Prostate gland (tissue), 2 donors: Measurements from ENCODE around the gene FNDC5. TPM values are rescaled to one million over a fixed set of nuclear protein-coding genes. Genes with fewer than 3 reads are reported as not detected.

Experiments
- DNase-seq: peaks from one replicate; pipeline ENCODE4 v3.0.0-alpha.2; 2019; ENCODE audit warnings: low spot score
- H3K27ac ChIP-seq, 2 donors: fragments of 200-600 bp; sonication (generic); 2 replicates each; pipeline ENCODE4 v1.5.1; 2017 to 2019
- H3K27me3 ChIP-seq: fragments of 200-600 bp; sonication (generic); replicated peaks from 2 replicates; pipeline ENCODE4 v1.5.1; 2019; ENCODE audit not compliant: insufficient read depth
- H3K36me3 ChIP-seq, 2 donors: fragments of 200-600 bp; sonication (generic); 1 replicate in 1 of 2; 2 replicates in 1 of 2; pipeline versions ENCODE4 v1.5.1 to v1.8.1; 2017 to 2019
- H3K4me1 ChIP-seq: fragments of 200-600 bp; sonication (generic); replicated peaks from 2 replicates; pipeline ENCODE4 v1.5.1; 2019
- H3K4me3 ChIP-seq, 2 donors: fragments of 200-600 bp; sonication (generic); 2 replicates each; pipeline ENCODE4 v1.5.1; 2017 to 2019
- H3K9me3 ChIP-seq: fragments of 200-600 bp; sonication (generic); 2 replicates; pipeline ENCODE4 v1.5.1; 2017
- POLR2A ChIP-seq: fragments of 450-650 bp; IDR thresholded peaks from one replicate; pipeline ENCODE4 v1.6.1; 2016; ENCODE audit warnings: antibody characterized with exemption, mild to moderate bottlenecking
- POLR2AphosphoS5 ChIP-seq: sonication (generic); formaldehyde crosslinking; IDR thresholded peaks from one replicate; pipeline ENCODE4 v1.6.1; 2017; ENCODE audit warnings: antibody characterized with exemption
- WGBS: methylation state at CpG from one replicate; pipeline ENCODE4 v1.1.5; 2018; 5-methylcytosine and 5-hydroxymethylcytosine counted together
- intact Hi-C: fragments of 100-400 bp; cut with DNase I; formaldehyde crosslinking; loops from one replicate; pipeline ENCODE4 v1.14.2; 2022
- total RNA-seq, 2 donors: library from RNA; depleted of rRNA; stranded (reverse); fragments of >200 nt; gene quantifications; one replicate each; pipeline ENCODE4 v1.1.0, GENCODE V29; 2016
- TF ChIP-seq, protein P1 (sequence below), 4 experiments: fragments of 200-600 bp in 2 of 4; fragments of 450-650 bp in 2 of 4; sonication (generic) in 2 of 4; IDR thresholded peaks; 1 replicate in 3 of 4; 2 replicates in 1 of 4; pipeline ENCODE4 v1.5.1; 2016 to 2019; ENCODE audit warnings: antibody characterized with exemption in 4 of 4, mild to moderate bottlenecking in 2 of 4, moderate library complexity in 2 of 4

FNDC5 gene
- total RNA-seq, 2 donors from 2014 or later = 1.5 to 19.1 TPM

DNA sequence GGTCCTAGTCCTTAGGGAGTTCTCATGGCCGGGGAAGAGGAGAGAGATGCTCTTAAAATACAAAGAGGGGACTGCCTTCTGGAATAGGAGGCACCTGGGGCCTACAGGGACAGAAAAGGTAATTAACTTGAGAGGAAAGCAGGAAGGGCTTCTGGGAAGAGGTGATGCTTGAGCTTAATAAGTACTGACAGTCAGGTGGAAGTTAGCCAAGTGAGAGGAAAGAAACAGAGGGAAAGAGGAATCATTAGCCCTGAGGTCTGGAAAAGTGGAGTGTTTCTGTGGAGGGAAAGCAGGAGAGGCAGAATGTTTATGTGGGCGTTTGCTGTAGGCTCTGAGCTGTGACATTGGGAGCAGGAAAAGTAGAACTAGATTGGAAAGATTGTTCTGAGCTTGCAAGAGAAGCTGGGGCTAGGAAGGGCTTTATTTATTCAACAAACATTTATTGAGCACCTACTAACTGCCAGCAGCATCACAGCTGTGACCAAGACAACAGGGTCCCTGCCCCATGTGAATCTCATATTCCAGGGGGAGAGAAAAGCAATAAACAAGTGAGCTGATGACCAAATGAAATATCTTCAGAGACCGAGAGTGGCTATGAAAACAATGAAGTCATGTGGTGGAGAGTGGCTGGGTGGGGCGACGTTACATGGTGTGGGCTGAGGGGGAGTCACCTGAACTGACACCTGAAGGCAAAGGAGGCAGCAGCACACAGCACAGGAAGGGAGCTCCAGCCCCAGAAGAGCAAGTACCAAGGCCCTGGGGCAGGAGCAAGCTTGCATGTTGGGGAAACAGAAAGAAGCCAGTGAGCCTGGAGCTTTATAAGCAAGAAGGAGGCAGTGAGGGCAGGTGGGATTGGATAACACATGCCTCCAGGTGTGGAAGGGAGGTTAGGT lies 4.4 kb upstream of the FNDC5 start:
- Histone ChIP-seq H3K4me1 (peaks cover 2% of the 10 kb centered on the region), H3K9me3 (no peaks in the 10 kb centered on the region), H3K36me3 (no peaks in the 10 kb centered on the region), H3K4me3 (no peak overlapping the region), H3K27me3 (no peaks in the 10 kb centered on the region), H3K27ac (no peak overlapping the region)
- no peak for DNase-seq
- 72% methylated on average over 5 of the region's 5 CpGs for WGBS
- TF ChIP-seq, protein P1, sequence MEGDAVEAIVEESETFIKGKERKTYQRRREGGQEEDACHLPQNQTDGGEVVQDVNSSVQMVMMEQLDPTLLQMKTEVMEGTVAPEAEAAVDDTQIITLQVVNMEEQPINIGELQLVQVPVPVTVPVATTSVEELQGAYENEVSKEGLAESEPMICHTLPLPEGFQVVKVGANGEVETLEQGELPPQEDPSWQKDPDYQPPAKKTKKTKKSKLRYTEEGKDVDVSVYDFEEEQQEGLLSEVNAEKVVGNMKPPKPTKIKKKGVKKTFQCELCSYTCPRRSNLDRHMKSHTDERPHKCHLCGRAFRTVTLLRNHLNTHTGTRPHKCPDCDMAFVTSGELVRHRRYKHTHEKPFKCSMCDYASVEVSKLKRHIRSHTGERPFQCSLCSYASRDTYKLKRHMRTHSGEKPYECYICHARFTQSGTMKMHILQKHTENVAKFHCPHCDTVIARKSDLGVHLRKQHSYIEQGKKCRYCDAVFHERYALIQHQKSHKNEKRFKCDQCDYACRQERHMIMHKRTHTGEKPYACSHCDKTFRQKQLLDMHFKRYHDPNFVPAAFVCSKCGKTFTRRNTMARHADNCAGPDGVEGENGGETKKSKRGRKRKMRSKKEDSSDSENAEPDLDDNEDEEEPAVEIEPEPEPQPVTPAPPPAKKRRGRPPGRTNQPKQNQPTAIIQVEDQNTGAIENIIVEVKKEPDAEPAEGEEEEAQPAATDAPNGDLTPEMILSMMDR (IDR thresholded peaks at IDR 0.05) = no peak
- no peak for TF ChIP-seq POLR2A
- no peak for TF ChIP-seq POLR2AphosphoS5
- intact Hi-C loops = loop anchor here (5.0 to 10.0 kb wide), 2 partner anchors 163 to 470 kb away; no protein-coding TSS in a partner anchor

DNA sequence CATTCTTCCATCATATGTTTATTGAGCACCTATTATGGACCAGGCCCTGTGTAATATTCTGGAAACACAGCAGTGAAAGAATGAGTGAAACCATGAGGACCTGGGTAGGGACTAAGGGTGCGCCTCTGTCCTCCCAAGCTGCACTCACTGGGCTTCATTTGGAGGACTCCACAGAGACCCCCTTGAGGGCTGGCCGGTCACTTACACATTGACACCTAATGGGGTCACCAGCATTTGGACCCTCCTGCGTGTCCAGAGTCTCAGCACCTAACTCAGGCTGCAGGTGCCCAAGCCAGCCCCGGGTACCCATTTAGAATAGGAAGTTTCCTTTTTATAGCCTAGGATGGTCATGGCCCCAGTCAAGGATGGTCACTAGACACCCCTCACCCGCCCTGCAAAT lies 2.8 kb upstream of the FNDC5 start:
- Histone ChIP-seq H3K36me3 (no peaks in the 10 kb centered on the region), H3K27ac (no peak overlapping the region), H3K4me1 (peaks cover 4% of the 10 kb centered on the region), H3K4me3 (no peak overlapping the region), H3K27me3 (no peaks in the 10 kb centered on the region), H3K9me3 (no peaks in the 10 kb centered on the region)
- intact Hi-C loops = loop anchor here (5.0 to 10.0 kb wide), 2 partner anchors 161 to 469 kb away; no protein-coding TSS in a partner anchor
- DNase-seq = no peak
- TF ChIP-seq POLR2AphosphoS5 (no peak), POLR2A (no peak)
- TF ChIP-seq, protein P1 (IDR thresholded peaks at IDR 0.05) = no peak
- 89% methylated on average over 5 of the region's 5 CpGs for WGBS

DNA sequence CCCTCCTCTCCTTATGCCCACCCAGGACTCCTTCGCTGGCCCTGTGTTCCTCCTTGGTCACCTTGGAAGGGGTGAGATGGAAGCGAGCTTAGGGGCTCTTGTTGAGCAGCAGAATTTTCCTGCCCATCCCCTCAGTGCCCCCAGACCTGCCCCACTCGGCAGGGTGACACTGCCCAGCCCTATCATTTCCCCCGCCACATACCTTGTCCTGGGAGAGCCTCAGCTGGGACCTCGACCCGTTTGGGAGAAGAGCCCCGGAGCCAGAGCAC lies 1.4 kb upstream of the FNDC5 start:
- TF ChIP-seq POLR2AphosphoS5 = no peak
- TF ChIP-seq, protein P1 (IDR thresholded peaks at IDR 0.05) = no peak
- no peak for TF ChIP-seq POLR2A
- Histone ChIP-seq H3K27me3 (no peaks in the 10 kb centered on the region), H3K4me3 (no peak overlapping the region), H3K4me1 (peaks cover 4% of the 10 kb centered on the region), H3K27ac (no peak overlapping the region), H3K36me3 (no peaks in the 10 kb centered on the region), H3K9me3 (no peaks in the 10 kb centered on the region)
- intact Hi-C loops = loop anchor here (5.0 to 10.0 kb wide), 2 partner anchors 160 to 467 kb away; no protein-coding TSS in a partner anchor
- WGBS = 65% methylated on average over 7 of the region's 7 CpGs
- DNase-seq = no peak

DNA sequence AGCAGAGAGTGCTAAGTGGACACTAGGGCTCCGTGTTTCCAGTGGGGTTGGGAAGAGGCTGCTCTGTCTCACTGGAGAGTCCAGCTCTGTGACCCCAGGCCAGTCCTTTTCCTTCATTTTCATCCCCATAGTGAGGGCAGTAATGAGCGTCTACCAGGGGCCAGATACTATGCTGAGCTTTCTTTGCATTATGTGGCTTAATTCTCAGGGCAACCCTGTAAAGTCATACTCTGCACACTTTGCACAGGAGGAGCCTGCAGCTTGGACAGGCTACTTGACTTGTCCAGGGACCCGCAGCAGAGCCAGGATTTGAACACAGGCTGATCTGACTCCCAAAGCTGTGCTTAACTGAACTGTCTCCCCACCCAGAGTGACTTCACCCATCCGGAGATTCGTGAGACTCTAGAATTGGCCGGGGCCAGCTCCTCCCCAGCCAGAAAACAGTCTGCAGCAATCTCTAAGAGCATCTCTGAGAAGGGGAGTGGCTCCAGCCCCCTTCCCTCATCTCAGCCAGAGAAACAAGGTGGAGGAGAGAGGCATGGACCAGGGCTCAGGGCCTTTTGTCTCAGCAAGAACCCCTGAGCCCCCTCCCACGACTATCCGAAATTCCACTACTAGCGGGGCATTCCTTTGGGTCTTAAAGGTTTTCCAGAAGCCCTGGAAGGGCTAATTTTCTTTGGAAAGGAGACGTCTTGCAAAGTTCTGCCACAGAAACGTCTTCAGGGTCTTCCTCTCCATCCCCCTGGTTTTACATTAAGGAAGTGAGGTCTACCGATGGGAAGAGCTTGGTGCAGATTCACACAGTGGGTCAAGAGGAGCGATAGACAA lies 866 bp upstream of the FNDC5 start:
- H3K27ac ChIP-seq = no peak overlapping the region
- no peaks in the 10 kb centered on the region for H3K9me3 ChIP-seq

DNA sequence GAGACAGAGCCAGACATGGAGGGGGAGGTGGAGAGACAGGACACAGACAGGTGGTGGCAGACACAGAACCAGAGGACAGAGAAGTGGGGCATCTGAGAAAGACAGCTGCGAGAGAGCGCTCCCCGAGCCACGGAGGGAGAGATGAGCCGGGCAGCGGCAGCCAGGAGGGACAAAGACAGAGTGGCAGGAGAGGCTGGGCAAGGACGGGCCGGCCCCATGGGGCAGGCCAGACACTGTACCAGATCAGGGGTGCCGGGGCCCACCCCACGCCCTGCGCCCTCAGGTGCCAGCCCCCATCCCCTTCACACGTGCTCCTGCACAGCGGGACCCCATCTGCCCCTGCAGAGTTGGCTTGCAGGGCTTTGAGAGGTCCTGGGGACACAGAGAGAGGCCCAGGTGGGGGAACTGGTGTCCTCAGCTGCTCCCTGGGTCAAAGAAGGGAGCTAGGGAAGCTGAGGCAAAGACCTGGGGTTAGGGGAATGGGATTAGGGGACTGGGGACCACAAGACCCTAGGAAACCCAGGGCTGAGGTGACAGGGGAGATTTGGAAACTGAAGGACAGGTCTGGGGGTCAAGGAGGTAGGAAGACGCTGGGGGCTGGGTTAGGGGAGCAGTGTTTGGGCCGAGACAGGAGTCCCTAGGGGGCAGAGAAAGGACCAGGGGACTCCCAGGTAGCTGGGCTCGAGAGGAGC lies 643 bp downstream of the FNDC5 start:
- no peak for DNase-seq
- intact Hi-C loops = loop anchor here (5.0 to 10.0 kb wide), 2 partner anchors 158 to 465 kb away; no protein-coding TSS in a partner anchor

More for the DNA sequence above, 866 bp upstream of the FNDC5 start:
- H3K4me3 ChIP-seq = peak overlapping the region in 1 of 2 donors; percentile 34
- DNase-seq = no peak
- peaks cover 4% of the 10 kb centered on the region for H3K4me1 ChIP-seq
- H3K36me3 ChIP-seq = no peaks in the 10 kb centered on the region
- intact Hi-C loops = loop anchor here (5.0 to 10.0 kb wide), 2 partner anchors 159 to 467 kb away; no protein-coding TSS in a partner anchor
- no peaks in the 10 kb centered on the region for H3K27me3 ChIP-seq
- 62% methylated on average over 13 of the region's 13 CpGs for WGBS
- TF ChIP-seq POLR2A = no peak

More for the DNA sequence above, 643 bp downstream of the FNDC5 start:
- Histone ChIP-seq H3K4me3 (peak overlapping the region; percentile 22 to 29), H3K9me3 (no peaks in the 10 kb centered on the region), H3K4me1 (peaks cover 4% of the 10 kb centered on the region), H3K27ac (no peak overlapping the region), H3K27me3 (no peaks in the 10 kb centered on the region), H3K36me3 (no peaks in the 10 kb centered on the region)
- WGBS = 40% methylated on average over 16 of the region's 16 CpGs
- TF ChIP-seq POLR2AphosphoS5 (no peak), POLR2A (no peak)
- TF ChIP-seq, protein P1 (IDR thresholded peaks at IDR 0.05) = no peak
